GM12874 (cell line): ENCODE data around the gene AMMECR1L.

Experiments
- CTCF ChIP-seq: IDR thresholded peaks from 2 replicates; pipeline ENCODE4 v1.5.1; 2011; ENCODE audit warnings: low read depth, mild to moderate bottlenecking, control low read depth, low read length, moderate library complexity; ENCODE audit not compliant: insufficient read depth

AMMECR1L gene

GRCh38 chr2:127911737-127912136 is 26.0 kb upstream of the AMMECR1L start:
- TF ChIP-seq CTCF, result no peak

GRCh38 chr2:127910415-127910814 is 24.7 kb upstream of the AMMECR1L start:
- TF ChIP-seq CTCF, result no peak

- no peak for TF ChIP-seq CTCF
These were observed 23.3 kb upstream of the AMMECR1L start for GRCh38 chr2:127909019-127909418.

- TF ChIP-seq CTCF, result no peak
These were observed 20.6 kb upstream of the AMMECR1L start for GRCh38 chr2:127906206-127906926.

GRCh38 chr2:127901339-127902056 is 15.7 kb upstream of the AMMECR1L start:
- no peak for TF ChIP-seq CTCF

GRCh38 chr2:127897531-127898211 is 11.9 kb upstream of the AMMECR1L start:
- no peak for TF ChIP-seq CTCF

GRCh38 chr2:127893494-127893893 is 7.7 kb upstream of the AMMECR1L start:
- no peak for TF ChIP-seq CTCF
